IPS-20b (cell line): ENCODE measurements around the gene BBS12.

Source experiments
- H3K27ac ChIP-seq: one replicate; pipeline ENCODE4 v1.5.1; 2013; ENCODE audit warnings: low read length
- H3K27me3 ChIP-seq: 2 replicates; pipeline ENCODE4 v1.6.1; 2013; ENCODE audit warnings: mild to moderate bottlenecking, low read length, inconsistent platforms; ENCODE audit not compliant: insufficient read depth
- H3K36me3 ChIP-seq: 2 replicates; pipeline ENCODE4 v1.6.1; 2013; ENCODE audit warnings: low read depth, mild to moderate bottlenecking, inconsistent platforms, low read length, moderate library complexity; ENCODE audit not compliant: insufficient read depth
- H3K4me1 ChIP-seq: 2 replicates; pipeline ENCODE4 v1.6.1; 2013; ENCODE audit warnings: mild to moderate bottlenecking, control low read depth, inconsistent platforms, low read length, moderate library complexity; ENCODE audit not compliant: insufficient read depth
- H3K4me3 ChIP-seq: 2 replicates; pipeline ENCODE4 v1.5.1; 2013; ENCODE audit warnings: mild to moderate bottlenecking, low read length, inconsistent platforms
- H3K9ac ChIP-seq: 2 replicates; pipeline ENCODE4 v1.6.1; 2013; ENCODE audit warnings: low read depth, mild to moderate bottlenecking, inconsistent platforms, low read length, moderate library complexity
- H3K9me3 ChIP-seq: 2 replicates; pipeline ENCODE4 v1.6.1; 2013; ENCODE audit warnings: mild to moderate bottlenecking, low read depth, low read length, inconsistent platforms; ENCODE audit not compliant: insufficient read depth

Gene BBS12

GRCh38 chr4:122771724-122772123, 39.2 kb downstream of the BBS12 start:
- Histone ChIP-seq H3K27me3 (no peaks in the 10 kb centered on the region), H3K4me1 (peaks cover 7% of the 10 kb centered on the region; the same call in 1 of the 2 replicates), H3K4me3 (no peak overlapping the region), H3K9ac (no peak overlapping the region), H3K36me3 (no peaks in the 10 kb centered on the region), H3K27ac (no peak overlapping the region), H3K9me3 (no peaks in the 10 kb centered on the region; the same call in 1 of the 2 replicates)

- Histone ChIP-seq H3K27me3 (no peaks in the 10 kb centered on the region), H3K9ac (no peak overlapping the region), H3K27ac (no peak overlapping the region), H3K9me3 (no peaks in the 10 kb centered on the region), H3K4me3 (no peak overlapping the region), H3K36me3 (no peaks in the 10 kb centered on the region), H3K4me1 (peaks cover 5% of the 10 kb centered on the region; the same call in 1 of the 2 replicates)
These were observed 39.8 kb downstream of the BBS12 start for GRCh38 chr4:122772311-122772710.

- no peak overlapping the region for H3K27ac ChIP-seq
- H3K4me1 ChIP-seq = peaks cover 4% of the 10 kb centered on the region; the same call in 1 of the 2 replicates
- no peaks in the 10 kb centered on the region for H3K9me3 ChIP-seq
- H3K9ac ChIP-seq = no peak overlapping the region
- no peak overlapping the region for H3K4me3 ChIP-seq
- H3K36me3 ChIP-seq = no peaks in the 10 kb centered on the region
- no peaks in the 10 kb centered on the region for H3K27me3 ChIP-seq
These were observed 40.5 kb downstream of the BBS12 start for GRCh38 chr4:122772986-122773385.

GRCh38 chr4:122775039-122775438, 42.5 kb downstream of the BBS12 start:
- Histone ChIP-seq H3K4me3 (no peak overlapping the region), H3K4me1 (peaks cover 4% of the 10 kb centered on the region; the same call in 1 of the 2 replicates), H3K9me3 (no peaks in the 10 kb centered on the region)

GRCh38 chr4:122775987-122776836, 43.7 kb downstream of the BBS12 start:
- Histone ChIP-seq H3K27me3 (no peaks in the 10 kb centered on the region), H3K4me1 (peaks cover 7% of the 10 kb centered on the region; the same call in 1 of the 2 replicates), H3K9ac (no peak overlapping the region), H3K36me3 (no peaks in the 10 kb centered on the region), H3K4me3 (no peak overlapping the region), H3K27ac (no peak overlapping the region), H3K9me3 (no peaks in the 10 kb centered on the region)

More at GRCh38 chr4:122775039-122775438, 42.5 kb downstream of the BBS12 start:
- no peaks in the 10 kb centered on the region for H3K27me3 ChIP-seq
- H3K9ac ChIP-seq = no peak overlapping the region
- H3K27ac ChIP-seq = no peak overlapping the region
- H3K36me3 ChIP-seq = no peaks in the 10 kb centered on the region

- no peak overlapping the region for H3K9ac ChIP-seq
- H3K36me3 ChIP-seq = no peaks in the 10 kb centered on the region
- H3K4me1 ChIP-seq = peaks cover 11% of the 10 kb centered on the region; the same call in 1 of the 2 replicates
- H3K27me3 ChIP-seq = no peaks in the 10 kb centered on the region
- H3K9me3 ChIP-seq = no peaks in the 10 kb centered on the region
- H3K4me3 ChIP-seq = no peak overlapping the region
- no peak overlapping the region for H3K27ac ChIP-seq
These were observed 44.4 kb downstream of the BBS12 start for GRCh38 chr4:122776916-122777315.

GRCh38 chr4:122777846-122778673, 45.6 kb downstream of the BBS12 start:
- Histone ChIP-seq H3K9me3 (no peaks in the 10 kb centered on the region), H3K27me3 (no peaks in the 10 kb centered on the region), H3K9ac (no peak overlapping the region), H3K36me3 (no peaks in the 10 kb centered on the region), H3K4me1 (peaks cover 18% of the 10 kb centered on the region; the same call in 1 of the 2 replicates), H3K27ac (no peak overlapping the region), H3K4me3 (no peak overlapping the region)

GRCh38 chr4:122781486-122781885, 49.0 kb downstream of the BBS12 start:
- no peaks in the 10 kb centered on the region for H3K36me3 ChIP-seq
- peaks cover 26% of the 10 kb centered on the region; the same call in 1 of the 2 replicates for H3K4me1 ChIP-seq
- H3K9me3 ChIP-seq = no peaks in the 10 kb centered on the region
- H3K27me3 ChIP-seq = no peaks in the 10 kb centered on the region
- no peak overlapping the region; the same call in 1 of the 2 replicates for H3K9ac ChIP-seq
- no peak overlapping the region for H3K4me3 ChIP-seq
- H3K27ac ChIP-seq = peak overlapping the region; percentile 11

- H3K27ac ChIP-seq = peak overlapping the region; percentile 32
- no peaks in the 10 kb centered on the region for H3K27me3 ChIP-seq
- H3K36me3 ChIP-seq = no peaks in the 10 kb centered on the region
- H3K9me3 ChIP-seq = no peaks in the 10 kb centered on the region
- H3K9ac ChIP-seq = peak overlapping the region; percentile 64
- H3K4me1 ChIP-seq = peaks cover 37% of the 10 kb centered on the region; the same call in 1 of the 2 replicates
- peak overlapping the region; percentile 33; the same call in 1 of the 2 replicates for H3K4me3 ChIP-seq
These were observed 51.1 kb downstream of the BBS12 start for GRCh38 chr4:122783301-122784215.

- Histone ChIP-seq H3K27me3 (no peaks in the 10 kb centered on the region), H3K4me1 (peaks cover 44% of the 10 kb centered on the region; the same call in 1 of the 2 replicates), H3K36me3 (no peaks in the 10 kb centered on the region), H3K9me3 (no peaks in the 10 kb centered on the region), H3K9ac (peak overlapping the region; percentile 64), H3K4me3 (no peak overlapping the region; the same call in 1 of the 2 replicates), H3K27ac (peak overlapping the region; percentile 32)
These were observed 51.8 kb downstream of the BBS12 start for GRCh38 chr4:122784261-122784660.

GRCh38 chr4:122785099-122785498, 52.6 kb downstream of the BBS12 start:
- peaks cover 45% of the 10 kb centered on the region; the same call in 1 of the 2 replicates for H3K4me1 ChIP-seq

More at GRCh38 chr4:122785099-122785498, 52.6 kb downstream of the BBS12 start:
- Histone ChIP-seq H3K4me3 (no peak overlapping the region), H3K27me3 (no peaks in the 10 kb centered on the region), H3K9me3 (no peaks in the 10 kb centered on the region), H3K36me3 (no peaks in the 10 kb centered on the region), H3K27ac (peak overlapping the region; percentile 32), H3K9ac (no peak overlapping the region)
